ENCODE measurements around the gene RNASE12.
"Not testable (repeated sequence)": the region's sequence is repeated elsewhere in the genome, so short reads cannot be mapped to it uniquely, and the experiment has no call there.

Gene RNASE12

GRCh38 chr14:20592574-20592973, 1.4 kb upstream of the RNASE12 start:
- no peak for TF ChIP-seq CTCF (IDR thresholded peaks at IDR 0.05; ENCODE audit: borderline replicate concordance, insufficient read depth, low read depth, low read length)
- no peak overlapping the region for H3K4me3 ChIP-seq (ENCODE audit: low read depth, low read length)

DNA sequence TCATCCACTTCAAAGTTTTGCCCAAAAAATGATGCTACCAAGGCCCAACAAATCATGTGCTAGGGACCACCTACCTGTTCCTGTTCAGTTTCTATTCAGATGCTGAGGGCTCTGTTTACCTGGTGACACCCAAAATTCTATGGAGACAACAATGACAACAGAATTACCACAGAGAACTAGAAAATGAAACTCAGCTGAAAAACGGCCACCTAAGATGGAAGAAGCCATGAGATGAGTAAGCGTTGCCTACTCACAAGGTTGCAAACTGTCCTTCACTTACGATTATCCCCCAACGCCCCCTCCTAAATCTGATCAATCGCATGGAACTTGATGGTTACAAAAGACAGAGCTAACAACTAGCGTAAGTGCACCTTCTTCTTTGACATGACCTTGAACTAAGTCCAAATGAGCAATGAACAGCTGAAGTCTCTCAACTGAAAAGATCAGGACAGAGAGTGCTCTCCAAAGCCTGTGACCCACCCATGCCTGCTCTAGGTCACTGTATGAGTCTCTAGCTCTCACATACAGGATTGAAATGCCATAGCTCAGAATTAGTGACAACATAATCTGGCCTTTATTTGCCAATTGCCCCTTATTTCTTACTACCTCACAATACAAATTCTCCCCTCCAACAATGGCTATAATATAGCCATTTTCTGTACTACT, 3.6 kb downstream of the RNASE12 start, which contains the start of gene RNASE11:
TSS of gene RNASE11 (minus strand) at position 513 of the 666 bp plus-strand sequence.
- TF ChIP-seq CTCF (IDR thresholded peaks at IDR 0.05; ENCODE audit: borderline replicate concordance, insufficient read depth, low read depth, low read length), result no peak

DNA sequence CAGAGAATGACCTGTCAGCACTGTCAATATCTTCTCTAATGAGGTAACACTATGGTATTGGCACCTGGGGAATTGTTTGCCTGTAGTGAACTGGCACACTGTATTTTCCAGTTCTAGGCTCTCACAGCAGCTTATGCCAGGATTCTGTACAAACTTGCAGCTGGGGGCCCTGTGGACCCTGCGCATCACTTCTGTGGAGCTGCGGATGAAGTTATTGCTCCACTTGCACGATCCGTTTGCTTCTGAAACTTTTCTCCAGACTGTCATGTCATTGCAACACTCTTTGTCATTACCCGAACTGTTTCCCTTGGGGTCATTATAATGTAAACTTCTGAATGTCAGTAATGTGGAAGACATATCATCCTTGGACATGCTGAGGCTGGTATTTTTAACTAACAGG, 7.3 kb downstream of the RNASE12 start:
- TF ChIP-seq CTCF (IDR thresholded peaks at IDR 0.05; ENCODE audit: borderline replicate concordance, insufficient read depth, low read depth, low read length), result no peak
- H3K4me3 ChIP-seq (ENCODE audit: low read depth, low read length), result no peak overlapping the region

More for the DNA sequence above, 3.6 kb downstream of the RNASE12 start, which contains the start of gene RNASE11:
- H3K4me3 ChIP-seq (ENCODE audit: low read depth, low read length), result no peak within 1 kb of the TSS

- no peak overlapping the region for H3K4me3 ChIP-seq (ENCODE audit: low read depth, low read length)
- TF ChIP-seq CTCF (IDR thresholded peaks at IDR 0.05; ENCODE audit: borderline replicate concordance, insufficient read depth, low read depth, low read length), result no peak
These were observed 8.0 kb downstream of the RNASE12 start for GRCh38 chr14:20583142-20583541.

- no peak overlapping the region for H3K4me3 ChIP-seq (ENCODE audit: low read depth, low read length)
- no peak for TF ChIP-seq CTCF (IDR thresholded peaks at IDR 0.05; ENCODE audit: borderline replicate concordance, insufficient read depth, low read depth, low read length)
These were observed 10.9 kb downstream of the RNASE12 start for GRCh38 chr14:20580242-20580641.

DNA sequence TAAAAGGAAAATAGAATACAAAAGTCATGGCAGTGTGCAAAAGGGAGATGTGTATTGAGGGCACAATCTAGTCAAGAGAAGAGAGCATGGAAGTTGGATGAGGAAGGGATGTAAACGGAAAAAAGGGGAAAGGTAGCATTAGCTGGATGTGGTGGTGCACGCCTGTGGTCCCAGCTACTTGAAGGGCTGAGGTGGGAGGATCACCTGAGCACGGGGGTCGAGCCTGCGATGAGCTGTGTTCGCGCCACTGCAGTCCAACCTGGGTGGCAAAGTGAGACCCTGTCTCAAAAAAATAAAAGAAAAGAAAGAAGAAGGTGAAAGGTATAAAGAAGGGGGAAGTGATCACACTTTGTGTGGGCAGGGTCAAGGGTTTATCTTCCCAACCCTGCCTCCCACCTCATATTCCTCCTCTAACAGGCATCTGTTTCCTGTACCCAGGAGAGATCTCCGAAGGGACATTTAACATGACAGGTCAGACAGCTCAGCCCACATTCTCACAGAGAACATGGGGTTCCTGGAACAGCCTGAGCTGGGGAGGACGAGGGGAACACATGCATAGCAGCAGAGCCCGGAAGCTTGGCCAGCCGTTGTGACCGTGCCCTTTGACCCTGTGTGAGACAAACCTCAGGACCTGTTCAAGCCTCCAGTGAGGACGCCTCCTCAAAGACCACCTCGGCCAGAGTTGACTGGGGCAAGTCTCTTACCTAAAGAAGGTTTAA, 12.2 kb downstream of the RNASE12 start:
- no peak for TF ChIP-seq CTCF (IDR thresholded peaks at IDR 0.05; ENCODE audit: borderline replicate concordance, insufficient read depth, low read depth, low read length)
- H3K4me3 ChIP-seq (ENCODE audit: low read depth, low read length), result no peak overlapping the region

DNA sequence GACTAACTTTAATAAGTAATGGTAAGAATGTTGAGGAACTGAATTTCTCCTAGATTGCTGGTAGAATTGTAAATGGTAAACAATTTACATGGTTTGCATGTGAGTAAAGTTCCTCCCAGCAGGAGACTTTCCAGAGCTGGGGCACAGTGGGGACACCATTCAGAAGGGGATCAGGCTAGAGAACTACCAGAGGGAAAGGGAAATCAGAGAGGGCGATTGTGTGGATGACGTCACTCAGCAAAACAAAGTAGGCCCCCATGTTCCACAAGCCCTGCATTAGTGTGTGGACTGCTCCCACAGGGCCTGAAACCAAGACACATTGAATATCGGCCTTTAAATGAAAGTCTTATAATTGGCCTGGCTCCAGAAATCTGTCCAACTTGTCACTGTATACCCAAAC, 12.9 kb downstream of the RNASE12 start:
- no peak overlapping the region for H3K4me3 ChIP-seq (ENCODE audit: low read depth, low read length)
- TF ChIP-seq CTCF (IDR thresholded peaks at IDR 0.05; ENCODE audit: borderline replicate concordance, insufficient read depth, low read depth, low read length), result no peak

- H3K4me3 ChIP-seq (ENCODE audit: low read depth, low read length), result not testable (repeated sequence)
These were observed 18.7 kb downstream of the RNASE12 start for GRCh38 chr14:20572382-20572990.

GRCh38 chr14:20570720-20571119, 20.5 kb downstream of the RNASE12 start:
- not testable (repeated sequence) for H3K4me3 ChIP-seq (ENCODE audit: low read depth, low read length)

DNA sequence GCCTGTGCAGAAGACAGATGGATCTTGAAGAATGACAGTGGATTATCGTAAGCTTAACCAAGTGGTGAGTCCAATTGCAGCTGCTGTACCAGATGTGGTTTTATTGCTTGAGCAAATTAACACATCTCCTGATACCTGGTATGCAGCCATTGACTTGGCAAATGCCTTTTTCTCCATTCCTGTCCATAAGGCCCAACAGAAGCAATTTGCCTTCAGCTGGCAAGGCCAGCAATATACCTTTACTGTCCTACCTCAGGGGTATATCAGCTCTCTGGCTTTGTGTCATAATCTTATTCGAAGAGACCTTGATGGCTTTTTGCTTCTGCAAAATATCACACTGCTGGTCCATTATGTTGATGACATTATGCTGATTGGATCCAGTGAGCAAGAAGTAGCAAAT, 21.3 kb downstream of the RNASE12 start:
- H3K4me3 ChIP-seq (ENCODE audit: low read depth, low read length), result not testable (repeated sequence)

Measured in GM12875 (cell line).